Endothelial cell of umbilical vein (primary cell): ENCODE measurements around the gene ITGA1. TPM values are rescaled to one million over a fixed set of nuclear protein-coding genes. Genes with fewer than 3 reads are reported as not detected.

ENCODE experiments used
- BruUV-seq: library from RNA; stranded (reverse); fragments of 400-500 nt; replicated peaks from 2 replicates; lab custom pipeline; 2021; lab: Mats Ljungman, UMichigan
- CTCF ChIA-PET: fragments of 300-600, 350-600 bp; sonication (Branson Sonifier 250); formaldehyde crosslinking; loops from one replicate; lab custom pipeline; 2021; ENCODE audit warnings: antibody characterized with exemption, inconsistent platforms; lab: Charles Lee
- POLR2A ChIA-PET: fragments of 300-600, 350-600 bp; sonication (Branson Sonifier 250); formaldehyde crosslinking; loops from one replicate; lab custom pipeline; 2021; ENCODE audit warnings: antibody characterized with exemption, inconsistent platforms; lab: Charles Lee
- DNase-seq: peaks from one replicate; pipeline ENCODE4 v3.0.0-alpha.2; 2011; ENCODE audit warnings: low read depth, low spot score
- FAIRE-seq: peaks from 2 replicates; lab custom pipeline; 2011; peaks lifted over from hg19 to GRCh38; lab: Jason Lieb, UNC
- H2AFZ ChIP-seq: 2 replicates; pipeline ENCODE4 v1.6.0; 2012; ENCODE audit warnings: low read depth, low read length, control low read depth, inconsistent platforms
- H3K27ac ChIP-seq: 2 replicates; pipeline ENCODE4 v1.5.1; 2011; ENCODE audit warnings: low read depth, mild to moderate bottlenecking, control low read depth, low read length, moderate library complexity; ENCODE audit not compliant: insufficient read depth
- H3K27me3 ChIP-seq, 2 experiments: 2 replicates each; pipeline versions ENCODE4 v1.6.0 to v1.6.1; 2011; ENCODE audit warnings: low read length in 2 of 2, mixed read lengths in 1 of 2; ENCODE audit not compliant: control insufficient read depth in 2 of 2, insufficient read depth in 2 of 2
- H3K36me3 ChIP-seq, 2 experiments: 2 replicates in 1 of 2; 3 replicates in 1 of 2; pipeline ENCODE4 v1.5.1; 2011; ENCODE audit warnings: low read length in 2 of 2, mild to moderate bottlenecking in 1 of 2, moderate library complexity in 1 of 2; ENCODE audit not compliant: control insufficient read depth in 2 of 2, insufficient read depth in 2 of 2; ENCODE audit errors: extremely low read depth in 1 of 2
- H3K4me1 ChIP-seq: 3 replicates; pipeline ENCODE4 v1.5.1; 2011; ENCODE audit warnings: mild to moderate bottlenecking, low read length; ENCODE audit not compliant: control insufficient read depth, insufficient read depth; ENCODE audit errors: extremely low read depth
- H3K4me2 ChIP-seq: 2 replicates; pipeline ENCODE4 v1.6.1; 2011; ENCODE audit warnings: low read length, control low read depth, mixed read lengths; ENCODE audit not compliant: insufficient read depth
- H3K4me3 ChIP-seq, 3 experiments: fragments of 200-600 bp in 1 of 3; sonication (generic), shearing (Covaris generic) in 1 of 3; replicated peaks in 1 of 3; 2 replicates each; pipeline ENCODE4 v1.5.1; 2011 to 2016; ENCODE audit warnings: control low read depth in 3 of 3, low read length in 3 of 3, mild to moderate bottlenecking in 2 of 3, inconsistent platforms in 1 of 3, low read depth in 1 of 3, moderate library complexity in 1 of 3; ENCODE audit not compliant: insufficient read depth in 1 of 3
- H3K79me2 ChIP-seq: 2 replicates; pipeline ENCODE4 v1.6.0; 2012; ENCODE audit warnings: low read length, inconsistent platforms; ENCODE audit not compliant: control insufficient read depth, insufficient read depth
- H3K9ac ChIP-seq: replicated peaks from 2 replicates; pipeline ENCODE3; 2011; ENCODE audit warnings: low read length, control low read depth; ENCODE audit not compliant: insufficient read depth; ENCODE audit errors: extremely low read depth
- H3K9me1 ChIP-seq: replicated peaks from 3 replicates; pipeline ENCODE4 v1.6.0; 2011; ENCODE audit warnings: mild to moderate bottlenecking, low read length; ENCODE audit not compliant: control insufficient read depth, insufficient read depth; ENCODE audit errors: extremely low read depth
- H3K9me3 ChIP-seq: replicated peaks from 2 replicates; pipeline ENCODE4 v1.5.1; 2012; ENCODE audit warnings: low read length, inconsistent platforms; ENCODE audit not compliant: control insufficient read depth, insufficient read depth
- H4K20me1 ChIP-seq: replicated peaks from 2 replicates; pipeline ENCODE3; 2011; ENCODE audit warnings: mild to moderate bottlenecking, low read length; ENCODE audit not compliant: control insufficient read depth, insufficient read depth; ENCODE audit errors: extremely low read depth
- EZH2 ChIP-seq: IDR thresholded peaks from 2 replicates; pipeline ENCODE4 v1.6.1; 2012; ENCODE audit warnings: borderline replicate concordance, low read depth, mild to moderate bottlenecking, moderate library complexity, low read length, inconsistent platforms; ENCODE audit not compliant: severe bottlenecking
- FOS ChIP-seq: IDR thresholded peaks from 2 replicates; pipeline ENCODE4 v1.6.1; 2011; ENCODE audit warnings: mild to moderate bottlenecking, low read length, moderate library complexity, borderline replicate concordance; ENCODE audit not compliant: insufficient read depth
- JUN ChIP-seq: IDR thresholded peaks from 2 replicates; pipeline ENCODE4 v1.6.1; 2011; ENCODE audit warnings: borderline replicate concordance, low read depth; ENCODE audit not compliant: insufficient read length, insufficient read depth
- MYC ChIP-seq: IDR thresholded peaks from one replicate; pipeline ENCODE4 v1.6.1; 2011; ENCODE audit warnings: mild to moderate bottlenecking, low read depth, low read length
- POLR2A ChIP-seq: IDR thresholded peaks from 2 replicates; pipeline ENCODE4 v1.6.1; 2012; ENCODE audit warnings: low read depth, mild to moderate bottlenecking, control low read depth, low read length
- POLR2AphosphoS5 ChIP-seq: IDR thresholded peaks from 2 replicates; pipeline ENCODE4 v1.6.1; 2012; ENCODE audit warnings: low read depth, mild to moderate bottlenecking, control low read depth, low read length, moderate library complexity; ENCODE audit not compliant: insufficient read depth
- dilution Hi-C: fragments of 300-500 bp; cut with MboI; formaldehyde crosslinking; loops from one replicate; pipeline ENCODE4 v1.15.0; 2019; ENCODE audit warnings: low sequenced_read_pairs; ENCODE audit not compliant: extremely low pct_ligation_motif_present
- intact Hi-C: fragments of 100-400 bp; cut with micrococcal nuclease; formaldehyde crosslinking; loops from one replicate; pipeline ENCODE4 v1.10.0; 2022
- polyA plus RNA-seq, 4 experiments: library from polyadenylated mRNA; depleted of rRNA in 3 of 4; stranded (reverse) in 3 of 4; unstranded in 1 of 4; fragments of >200 nt; gene quantifications; 2 replicates each; pipeline versions ENCODE4 v1.2.1 to v1.2.3, GENCODE V29; 2011 to 2012; ENCODE audit warnings: missing spikeins in 1 of 4
- total RNA-seq: library from RNA; stranded (reverse); gene quantifications from 2 replicates; pipeline ENCODE4 v1.2.3, GENCODE V29; 2021
- TF ChIP-seq, protein P1 (sequence below): IDR thresholded peaks from 2 replicates; pipeline ENCODE4 v1.6.1; 2011; ENCODE audit not compliant: insufficient read depth, insufficient read length
- TF ChIP-seq, protein P2 (sequence below), 2 donors: IDR thresholded peaks; 1 replicate in 1 of 2; 2 replicates in 1 of 2; pipeline ENCODE4 v1.5.1; 2011; ENCODE audit warnings: low read length in 2 of 2, mild to moderate bottlenecking in 2 of 2, moderate library complexity in 2 of 2, control low read depth in 1 of 2, inconsistent platforms in 1 of 2, low read depth in 1 of 2; ENCODE audit not compliant: insufficient read depth in 1 of 2; ENCODE audit errors: extremely low read depth in 1 of 2

The ITGA1 gene
- total and polyA plus RNA-seq, 2 donors (not counting 3 experiments of a cell fraction or from before 2014, with no cell fraction given) = 0.65 to 1.9 TPM

DNA sequence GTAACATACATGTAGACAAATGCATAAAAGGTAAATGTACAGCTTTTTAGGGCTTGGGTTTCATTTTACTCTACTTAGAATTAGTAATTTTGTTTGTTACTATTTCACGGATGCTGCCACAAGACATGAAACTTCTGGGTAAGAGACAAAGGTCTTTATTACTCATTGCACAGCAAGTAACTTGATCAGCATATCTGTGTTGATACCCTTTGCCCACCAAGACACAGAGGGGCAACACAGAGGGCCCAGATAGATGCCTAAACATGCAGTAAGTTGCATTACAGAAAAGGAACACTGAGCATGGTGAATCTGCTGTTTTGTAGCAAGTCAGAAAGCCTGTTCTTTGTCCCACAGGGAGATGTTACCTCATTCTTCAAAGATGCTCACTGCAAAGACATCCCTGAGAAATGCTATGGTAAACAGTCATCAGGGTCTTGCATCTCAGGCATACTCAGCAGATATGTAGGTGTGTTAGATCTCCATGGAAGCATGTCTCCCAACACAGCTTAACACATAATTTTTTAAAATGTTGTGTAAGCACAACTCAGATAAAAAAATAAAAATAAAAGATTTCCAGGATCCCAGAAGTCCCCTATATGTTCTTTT is 211.7 kb downstream of the ITGA1 start:
- H3K36me3 ChIP-seq = peaks cover 0 to 2% of the 10 kb centered on the region in 2 experiments
- dilution Hi-C loops = no loop called here

More for the DNA sequence above, 211.7 kb downstream of the ITGA1 start:
- Histone ChIP-seq H3K9me3 (no peaks in the 10 kb centered on the region), H3K27ac (no peak overlapping the region), H4K20me1 (peaks cover 2% of the 10 kb centered on the region), H3K9ac (no peak overlapping the region), H3K79me2 (peaks cover 87% of the 10 kb centered on the region), H3K4me1 (peaks cover 32% of the 10 kb centered on the region), H3K4me2 (no peak overlapping the region), H3K27me3 (no peaks in the 10 kb centered on the region), H3K4me3 (no peak overlapping the region), H3K9me1 (no peaks in the 10 kb centered on the region), H2AFZ (no peak overlapping the region)
- TF ChIP-seq, protein P1, sequence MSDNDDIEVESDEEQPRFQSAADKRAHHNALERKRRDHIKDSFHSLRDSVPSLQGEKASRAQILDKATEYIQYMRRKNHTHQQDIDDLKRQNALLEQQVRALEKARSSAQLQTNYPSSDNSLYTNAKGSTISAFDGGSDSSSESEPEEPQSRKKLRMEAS = no peak
- no peak for TF ChIP-seq POLR2A
- no peak for TF ChIP-seq EZH2
- no peak for TF ChIP-seq MYC
- TF ChIP-seq JUN = no peak
- no peak for TF ChIP-seq FOS
- TF ChIP-seq POLR2AphosphoS5 = no peak
- TF ChIP-seq, protein P2, sequence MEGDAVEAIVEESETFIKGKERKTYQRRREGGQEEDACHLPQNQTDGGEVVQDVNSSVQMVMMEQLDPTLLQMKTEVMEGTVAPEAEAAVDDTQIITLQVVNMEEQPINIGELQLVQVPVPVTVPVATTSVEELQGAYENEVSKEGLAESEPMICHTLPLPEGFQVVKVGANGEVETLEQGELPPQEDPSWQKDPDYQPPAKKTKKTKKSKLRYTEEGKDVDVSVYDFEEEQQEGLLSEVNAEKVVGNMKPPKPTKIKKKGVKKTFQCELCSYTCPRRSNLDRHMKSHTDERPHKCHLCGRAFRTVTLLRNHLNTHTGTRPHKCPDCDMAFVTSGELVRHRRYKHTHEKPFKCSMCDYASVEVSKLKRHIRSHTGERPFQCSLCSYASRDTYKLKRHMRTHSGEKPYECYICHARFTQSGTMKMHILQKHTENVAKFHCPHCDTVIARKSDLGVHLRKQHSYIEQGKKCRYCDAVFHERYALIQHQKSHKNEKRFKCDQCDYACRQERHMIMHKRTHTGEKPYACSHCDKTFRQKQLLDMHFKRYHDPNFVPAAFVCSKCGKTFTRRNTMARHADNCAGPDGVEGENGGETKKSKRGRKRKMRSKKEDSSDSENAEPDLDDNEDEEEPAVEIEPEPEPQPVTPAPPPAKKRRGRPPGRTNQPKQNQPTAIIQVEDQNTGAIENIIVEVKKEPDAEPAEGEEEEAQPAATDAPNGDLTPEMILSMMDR (IDR thresholded peaks at IDR 0.05; ENCODE audit: extremely low read depth in 1 of 2, insufficient read depth in 1 of 2, low read depth in 1 of 2, low read length in 2 of 2) = no peak
- BruUV-seq = no TSS peak
- DNase-seq (no peak), FAIRE-seq (no peak)
- ChIA-PET POLR2A (no interaction called here), CTCF (interaction anchor here (0.7 to 1.0 kb wide), 3 partner anchors 12 to 51 kb away, joined by 3 read pairs; no protein-coding TSS in a partner anchor)
- intact Hi-C loops = no loop called here
